SK-N-SH (cell line): ENCODE measurements around the gene ZGPAT.
A peak's percentile ranks its signal among the peaks of the same experiment; 100 is the strongest.

Experiments used
- CHD2 ChIP-seq: fragments of 150-350 bp; IDR thresholded peaks from 2 replicates; pipeline ENCODE4 v1.6.1; 2018; ENCODE audit warnings: low read length; ENCODE audit not compliant: partially characterized antibody
- CTCF ChIP-seq: fragments of 200-600 bp; sonication (generic); IDR thresholded peaks from 2 replicates; pipeline ENCODE4 v1.6.1; 2017; ENCODE audit warnings: antibody characterized with exemption, mild to moderate bottlenecking, moderate library complexity
- GABPA ChIP-seq: IDR thresholded peaks from 2 replicates; pipeline ENCODE4 v1.4.0; 2012; ENCODE audit warnings: low read depth, mild to moderate bottlenecking
- MAX ChIP-seq: IDR thresholded peaks from 2 replicates; pipeline ENCODE4 v1.4.0; 2012; ENCODE audit warnings: low read depth
- MXI1 ChIP-seq: IDR thresholded peaks from 2 replicates; pipeline ENCODE4 v1.6.1; 2012; ENCODE audit warnings: mild to moderate bottlenecking, low read depth, low read length, improper control_type of control experiment
- POLR2AphosphoS5 ChIP-seq: IDR thresholded peaks from 2 replicates; pipeline ENCODE4 v1.6.1; 2012; ENCODE audit warnings: low read depth, low read length
- RFX5 ChIP-seq: IDR thresholded peaks from 2 replicates; pipeline ENCODE4 v1.6.1; 2012; ENCODE audit warnings: mild to moderate bottlenecking, improper control_type of control experiment, low read length
- SMC3 ChIP-seq: IDR thresholded peaks from 2 replicates; pipeline ENCODE4 v1.6.1; 2012; ENCODE audit warnings: low read depth, low read length, improper control_type of control experiment

GRCh38 chr20:63734111-63734945 is 26.5 kb downstream of the ZGPAT start:
- TF ChIP-seq MAX (no peak), GABPA (no peak), CTCF (no peak), MXI1 (no peak), POLR2AphosphoS5 (0 out of 2 replicates have a peak, but pooled peaks have one; percentile 6), CHD2 (no peak), RFX5 (no peak), SMC3 (no peak)
